Gastroesophageal sphincter (tissue), 4 donors: ENCODE data around the gene SECISBP2. TPM values are rescaled to one million over a fixed set of nuclear protein-coding genes. Genes with fewer than 3 reads are reported as not detected.

Experiments used
- ATAC-seq: fragments of 150-250 bp; one replicate; pipeline ENCODE4 v1.9.1; 2016; ENCODE audit warnings: mild to moderate bottlenecking, moderate library complexity
- H3K27ac ChIP-seq, 4 donors: fragments of 200-600 bp; sonication (generic) in 3 of 4; 1 replicate in 3 of 4; 2 replicates in 1 of 4; pipeline ENCODE4 v1.5.1; 2016 to 2019
- H3K27me3 ChIP-seq: fragments of 200-600 bp; sonication (generic); one replicate; pipeline ENCODE4 v1.5.1; 2019
- H3K36me3 ChIP-seq, 2 donors: fragments of 200-600 bp; sonication (generic); one replicate each; pipeline ENCODE4 v1.5.1; 2019; ENCODE audit warnings: control low read depth in 1 of 2
- H3K4me1 ChIP-seq, 3 donors: fragments of 200-600 bp; sonication (generic); 1 replicate in 2 of 3; 2 replicates in 1 of 3; pipeline ENCODE4 v1.5.1; 2016 to 2019; ENCODE audit warnings: control low read depth in 2 of 3
- H3K4me3 ChIP-seq, 2 donors: fragments of 200-600 bp; sonication (generic); one replicate each; pipeline ENCODE4 v1.5.1; 2019; ENCODE audit warnings: mild to moderate bottlenecking in 1 of 2, moderate library complexity in 1 of 2
- H3K9me3 ChIP-seq, 3 donors: fragments of 200-600 bp; sonication (generic); one replicate each; pipeline ENCODE4 v1.5.1; 2017 to 2019; ENCODE audit warnings: control low read depth in 2 of 3
- CTCF ChIP-seq, 4 experiments: fragments of 200-600 bp in 2 of 4; fragments of 450-650 bp in 2 of 4; sonication (generic) in 1 of 4; IDR thresholded peaks; one replicate each; pipeline ENCODE4 v1.5.1; 2017 to 2019; ENCODE audit warnings: antibody characterized with exemption in 4 of 4, mild to moderate bottlenecking in 2 of 4, moderate library complexity in 2 of 4
- EP300 ChIP-seq: sonication (generic); formaldehyde crosslinking; IDR thresholded peaks from one replicate; pipeline ENCODE4 v1.6.1; 2017; ENCODE audit warnings: antibody characterized with exemption, mild to moderate bottlenecking
- POLR2A ChIP-seq, 2 donors: fragments of 450-650 bp; IDR thresholded peaks; one replicate each; pipeline ENCODE4 v1.6.1; 2017; ENCODE audit warnings: antibody characterized with exemption in 2 of 2, mild to moderate bottlenecking in 2 of 2, moderate library complexity in 1 of 2
- POLR2AphosphoS5 ChIP-seq: sonication (generic); formaldehyde crosslinking; IDR thresholded peaks from one replicate; pipeline ENCODE4 v1.6.1; 2017; ENCODE audit warnings: antibody characterized with exemption
- WGBS, 2 donors: methylation state at CpG; one replicate each; pipeline ENCODE4 v1.1.5; 2018; ENCODE audit warnings: low coverage in 1 of 2; 5-methylcytosine and 5-hydroxymethylcytosine counted together
- total RNA-seq, 4 donors: library from RNA; depleted of rRNA; stranded (reverse); fragments of >200 nt; gene quantifications; one replicate each; pipeline ENCODE4 v1.1.0, GENCODE V29; 2016

The SECISBP2 gene
- total RNA-seq, 4 donors from 2014 or later: 23.3 to 49.5 (median 33.4) TPM

- 98% methylated on average over 5 of the region's 5 CpGs; no CpG with 5 or more reads in 1 of the 2 donors for WGBS, 2 donors
- peaks cover 4 to 100% of the 10 kb centered on the region in 2 donors for H3K36me3 ChIP-seq
These were observed 27.2 kb downstream of the SECISBP2 start for GRCh38 chr9:89345476-89345875.

GRCh38 chr9:89346696-89347095, 28.4 kb downstream of the SECISBP2 start:
- Histone ChIP-seq H3K36me3 (peaks cover 3 to 100% of the 10 kb centered on the region in 2 donors), H3K9me3 (no peaks in the 10 kb centered on the region), H3K27me3 (no peaks in the 10 kb centered on the region), H3K27ac (no peak overlapping the region), H3K4me3 (no peak overlapping the region), H3K4me1 (no peaks in the 10 kb centered on the region)
- 93 to 100% methylated on average over 5 to 9 of the region's 9 CpGs for WGBS, 2 donors
- TF ChIP-seq POLR2AphosphoS5 (no peak), CTCF (IDR thresholded peaks at IDR 0.05) (no peak), POLR2A (IDR thresholded peaks at IDR 0.05) (no peak), EP300 (no peak)
- no peak for ATAC-seq

More at GRCh38 chr9:89345476-89345875, 27.2 kb downstream of the SECISBP2 start:
- no peak for TF ChIP-seq POLR2A (IDR thresholded peaks at IDR 0.05)
- no peak for TF ChIP-seq EP300
- TF ChIP-seq CTCF (IDR thresholded peaks at IDR 0.05): no peak
- TF ChIP-seq POLR2AphosphoS5: no peak
- Histone ChIP-seq H3K4me1 (no peaks in the 10 kb centered on the region), H3K27ac (no peak overlapping the region), H3K4me3 (no peak overlapping the region), H3K9me3 (no peaks in the 10 kb centered on the region), H3K27me3 (no peaks in the 10 kb centered on the region)
- no peak for ATAC-seq

GRCh38 chr9:89347651-89348050, 29.4 kb downstream of the SECISBP2 start:
- peaks cover 0 to 7% (median 0%) of the 10 kb centered on the region in 3 donors for H3K4me1 ChIP-seq
- no peaks in the 10 kb centered on the region for H3K27me3 ChIP-seq
- WGBS, 2 donors: 70% methylated on average over 2 of the region's 5 CpGs; no CpG with 5 or more reads in 1 of the 2 donors
- no peaks in the 10 kb centered on the region for H3K9me3 ChIP-seq
- TF ChIP-seq POLR2A (IDR thresholded peaks at IDR 0.05): no peak
- no peak for TF ChIP-seq POLR2AphosphoS5
- TF ChIP-seq CTCF (IDR thresholded peaks at IDR 0.05): no peak
- no peak for TF ChIP-seq EP300
- ATAC-seq: no peak
- H3K4me3 ChIP-seq: no peak overlapping the region
- H3K36me3 ChIP-seq: peaks cover 3 to 100% of the 10 kb centered on the region in 2 donors
- no peak overlapping the region for H3K27ac ChIP-seq

GRCh38 chr9:89349607-89350006, 31.3 kb downstream of the SECISBP2 start:
- Histone ChIP-seq H3K4me3 (no peak overlapping the region), H3K9me3 (no peaks in the 10 kb centered on the region), H3K4me1 (peaks cover 0 to 22% (median 0%) of the 10 kb centered on the region in 3 donors), H3K27me3 (no peaks in the 10 kb centered on the region), H3K27ac (no peak overlapping the region), H3K36me3 (peaks cover 0 to 100% of the 10 kb centered on the region in 2 donors)
- WGBS, 2 donors: 73 to 88% methylated on average over 1 to 3 of the region's 6 CpGs
- ATAC-seq: no peak
- TF ChIP-seq CTCF (IDR thresholded peaks at IDR 0.05) (no peak), POLR2A (IDR thresholded peaks at IDR 0.05) (no peak), EP300 (no peak), POLR2AphosphoS5 (no peak)

- Histone ChIP-seq H3K4me1 (peaks cover 0 to 22% (median 0%) of the 10 kb centered on the region in 3 donors), H3K27me3 (no peaks in the 10 kb centered on the region), H3K27ac (no peak overlapping the region), H3K9me3 (no peaks in the 10 kb centered on the region), H3K4me3 (no peak overlapping the region), H3K36me3 (peaks cover 0 to 100% of the 10 kb centered on the region in 2 donors)
- ATAC-seq: no peak
- no peak for TF ChIP-seq EP300
- no peak for TF ChIP-seq POLR2AphosphoS5
- TF ChIP-seq POLR2A (IDR thresholded peaks at IDR 0.05): no peak
- no peak for TF ChIP-seq CTCF (IDR thresholded peaks at IDR 0.05)
- 75 to 86% methylated on average over 1 of the region's 2 CpGs for WGBS, 2 donors
These were observed 32.8 kb downstream of the SECISBP2 start for GRCh38 chr9:89350988-89351557.
